Measurements from ENCODE around the gene NAT8L. TPM values are rescaled to one million over a fixed set of nuclear protein-coding genes. Genes with fewer than 3 reads are reported as not detected.
A peak's percentile ranks its signal among the peaks of the same experiment; 100 is the strongest.

NAT8L gene
- total RNA-seq, 1 experiment from 2014 or later: 13.9 TPM

DNA sequence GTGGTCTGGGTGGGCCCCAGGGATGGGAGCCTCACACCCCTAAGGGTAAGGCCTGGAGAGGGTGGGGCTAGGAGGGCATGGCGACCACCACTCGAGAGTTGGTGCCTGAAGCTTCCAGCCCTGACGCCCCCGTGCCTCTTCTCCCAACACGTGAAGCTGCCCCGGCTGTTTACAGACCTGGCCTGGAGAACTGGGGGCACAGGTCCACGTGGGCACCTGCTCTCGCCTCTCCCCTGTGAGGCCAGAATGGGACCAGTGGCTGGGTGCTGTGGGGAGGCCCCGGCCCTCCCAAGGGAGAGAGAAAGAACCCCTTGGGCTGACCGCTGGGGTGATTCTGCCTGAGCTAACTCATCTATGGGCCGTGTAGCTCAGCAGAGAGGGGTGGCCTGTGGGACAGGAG, 15.5 kb downstream of the NAT8L start:
- peak; percentile 14 for DNase-seq
- no peak overlapping the region for H3K18ac ChIP-seq (ENCODE audit: insufficient read length, low read depth, low read length)
- no peak overlapping the region for H2BK120ac ChIP-seq (ENCODE audit: low read depth, low read length, poor library complexity, severe bottlenecking)
- no peaks in the 10 kb centered on the region for H3K79me2 ChIP-seq (ENCODE audit: insufficient read depth, low read length)
- H3K23ac ChIP-seq (ENCODE audit: insufficient read length, low read depth, low read length): no peak overlapping the region
- no peak overlapping the region for H4K5ac ChIP-seq (ENCODE audit: insufficient read length, low read depth, low read length)
- no peak overlapping the region for H3K56ac ChIP-seq (ENCODE audit: insufficient read length, low read depth, low read length)
- WGBS (ENCODE audit: extremely low coverage, insufficient read length, low lambda C conversion rate): no CpG with 5 or more reads among the region's 11 CpGs
- no peak overlapping the region for H3K27ac Mint-ChIP-seq
- peaks cover 2% of the 10 kb centered on the region; the same call in 1 of the 2 replicates for H3K27me3 Mint-ChIP-seq (ENCODE audit: low read depth)
- H3K27me3 ChIP-seq (ENCODE audit: insufficient read depth, low read length): no peaks in the 10 kb centered on the region
- H3K14ac ChIP-seq (ENCODE audit: insufficient read depth, low read length): no peak overlapping the region
- no peak overlapping the region for H4K8ac ChIP-seq (replicated peaks; ENCODE audit: insufficient read length, low read depth, low read length)
- H3K4me1 Mint-ChIP-seq: peaks cover 12 to 21% of the 10 kb centered on the region in 2 experiments
- TF ChIP-seq CTCF (conservative IDR thresholded peaks at IDR 0.05): no peak
- no peak overlapping the region for H2BK20ac ChIP-seq (ENCODE audit: low read depth, low read length, poor library complexity, severe bottlenecking)
- H3T11ph ChIP-seq (ENCODE audit: low read length): no peak overlapping the region
- no peaks in the 10 kb centered on the region for H3K23me2 ChIP-seq (ENCODE audit: insufficient read length, low read depth, low read length, poor library complexity, severe bottlenecking)
- no peak overlapping the region for H4K91ac ChIP-seq (ENCODE audit: insufficient read length, low read depth, low read length)
- H2AFZ ChIP-seq (ENCODE audit: low read length): no peak overlapping the region
- no peak overlapping the region for H2BK12ac ChIP-seq (ENCODE audit: insufficient read length, low read depth, low read length)
- H2BK5ac ChIP-seq (ENCODE audit: insufficient read length, low read length): no peak overlapping the region
- H3K79me1 ChIP-seq (ENCODE audit: insufficient read depth, low read depth, low read length, poor library complexity, severe bottlenecking): no peaks in the 10 kb centered on the region
- no peak overlapping the region for H3K27ac ChIP-seq (ENCODE audit: insufficient read length, low read depth, low read length)
- no peaks in the 10 kb centered on the region for H3K36me3 Mint-ChIP-seq (ENCODE audit: insufficient read depth in 1 of 3, low read depth in 3 of 3)
- H3K4me2 ChIP-seq (ENCODE audit: insufficient read depth, insufficient read length, low read length): no peak overlapping the region
- no peaks in the 10 kb centered on the region for H4K20me1 ChIP-seq (ENCODE audit: control insufficient read depth, insufficient read depth, insufficient read length)
- H2AK5ac ChIP-seq (ENCODE audit: insufficient read length, low read length): no peak overlapping the region
- no peaks in the 10 kb centered on the region; a peak in 1 of 5 replicates for H3K9me3 Mint-ChIP-seq
- H3K4me1 ChIP-seq (ENCODE audit: insufficient read depth, low read length): no peaks in the 10 kb centered on the region; the same call in 1 of the 2 replicates
- H2BK15ac ChIP-seq (ENCODE audit: low read depth, low read length): no peak overlapping the region
- H3K9me3 ChIP-seq (ENCODE audit: control insufficient read depth, low read depth, low read length): no peaks in the 10 kb centered on the region
- H3K4ac ChIP-seq (ENCODE audit: low read depth, low read length): no peak overlapping the region
- H3K4me3 Mint-ChIP-seq: no peak overlapping the region
- H3K9ac ChIP-seq (ENCODE audit: extremely low read depth, insufficient read length, low read length): no peak overlapping the region

Data from H9 (cell line).